ENCODE results near the gene TTC33. TPM values are rescaled to one million over a fixed set of nuclear protein-coding genes. Genes with fewer than 3 reads are reported as not detected.
A peak's percentile ranks its signal among the peaks of the same experiment; 100 is the strongest.

TTC33 gene
- total RNA-seq, 1 experiment from 2014 or later = 21.6 TPM

GRCh38 chr5:40477856-40478546 is 277.8 kb downstream of the TTC33 start:
- peak; percentile 51 for DNase-seq (ENCODE audit: low read depth, low spot score)
- in situ Hi-C loops (cut with HindIII; ENCODE audit: low pct_unique_long_range_greater_than_20kb, low sequenced_read_pairs) = no loop called here

GRCh38 chr5:40475561-40475960 is 280.2 kb downstream of the TTC33 start:
- in situ Hi-C loops (cut with HindIII; ENCODE audit: low pct_unique_long_range_greater_than_20kb, low sequenced_read_pairs) = no loop called here

GRCh38 chr5:40474250-40474649 is 281.5 kb downstream of the TTC33 start:
- no peak for DNase-seq (ENCODE audit: low read depth, low spot score)
- in situ Hi-C loops (cut with HindIII; ENCODE audit: low pct_unique_long_range_greater_than_20kb, low sequenced_read_pairs) = no loop called here

More at GRCh38 chr5:40475561-40475960, 280.2 kb downstream of the TTC33 start:
- DNase-seq (ENCODE audit: low read depth, low spot score) = no peak

GRCh38 chr5:40465416-40465815 is 290.3 kb downstream of the TTC33 start:
- in situ Hi-C loops (cut with HindIII; ENCODE audit: low pct_unique_long_range_greater_than_20kb, low sequenced_read_pairs) = no loop called here

GRCh38 chr5:40464511-40464910 is 291.2 kb downstream of the TTC33 start:
- in situ Hi-C loops (cut with HindIII; ENCODE audit: low pct_unique_long_range_greater_than_20kb, low sequenced_read_pairs) = no loop called here

More at GRCh38 chr5:40465416-40465815, 290.3 kb downstream of the TTC33 start:
- no peak for DNase-seq (ENCODE audit: low read depth, low spot score)

More at GRCh38 chr5:40464511-40464910, 291.2 kb downstream of the TTC33 start:
- DNase-seq (ENCODE audit: low read depth, low spot score) = no peak

Small RNA genes lying within 50 kb of the gene (small RNA-seq; reads per million reads assigned to genes)
- gene RF00092 = 0 reads per million in 2 experiments
- gene RF00191 = 0 reads per million in 2 experiments

Other genes starting within 250 kb of the TTC33 start
- gene PTGER4, start 76.0 kb downstream of the TTC33 start, total RNA-seq (2014; rRNA removed; shearing (Covaris generic)) = 0.95 and 1.0 TPM in 2 replicates
- gene PRKAA1, start 42.4 kb upstream of the TTC33 start, total RNA-seq (2014; rRNA removed; shearing (Covaris generic)) = 93.3 and 96.9 TPM in 2 replicates
- gene RPL37, start 79.3 kb upstream of the TTC33 start, total RNA-seq (2014; rRNA removed; shearing (Covaris generic)) = 4,634 and 5,256 TPM in 2 replicates
- 4.0 and 4.8 TPM in 2 replicates for gene CARD6, start 85.4 kb upstream of the TTC33 start, total RNA-seq (2014; rRNA removed; shearing (Covaris generic))
- gene C7, start 153.5 kb upstream of the TTC33 start, total RNA-seq (2014; rRNA removed; shearing (Covaris generic)) = 0.61 and 4.0 TPM in 2 replicates